Cardiac muscle cell (in vitro differentiated cells and primary cell): Measurements from ENCODE around the gene ADAMTSL1. TPM values are rescaled to one million over a fixed set of nuclear protein-coding genes. Genes with fewer than 3 reads are reported as not detected.

Experiments used
- DNase-seq, 2 donors: peaks; one replicate each; pipeline versions ENCODE4 v3.0.0 to v3.0.0-alpha.2; 2010 to 2017; ENCODE audit warnings: low read depth in 1 of 2, low spot score in 1 of 2
- H3K27ac ChIP-seq: fragments of 200-600 bp; sonication (generic); 2 replicates; pipeline ENCODE4 v1.5.1; 2016
- H3K27me3 ChIP-seq: fragments of 200-600 bp; sonication (generic); 2 replicates; pipeline ENCODE4 v1.6.0; 2016; ENCODE audit warnings: control low read depth
- H3K36me3 ChIP-seq: fragments of 200-600 bp; sonication (generic); 2 replicates; pipeline ENCODE4 v1.5.1; 2016; ENCODE audit warnings: control low read depth
- H3K4me1 ChIP-seq: fragments of 200-600 bp; sonication (generic); 2 replicates; pipeline ENCODE4 v1.8.1; 2017; ENCODE audit warnings: low read depth, mild to moderate bottlenecking, mixed run types
- H3K4me3 ChIP-seq: fragments of 200-600 bp; sonication (generic); 2 replicates; pipeline ENCODE4 v1.5.1; 2016; ENCODE audit warnings: mild to moderate bottlenecking
- H3K9me3 ChIP-seq: fragments of 200-600 bp; sonication (generic); 2 replicates; pipeline ENCODE4 v1.5.1; 2017; ENCODE audit warnings: low read depth, mild to moderate bottlenecking, control low read depth
- CTCF ChIP-seq: IDR thresholded peaks from 2 replicates; pipeline ENCODE4 v1.5.1; 2012; ENCODE audit warnings: low read depth, mild to moderate bottlenecking, low read length
- polyA plus RNA-seq: library from polyadenylated mRNA; unstranded; fragments of >200 nt; fragmentation: Nextera tagmentation; extraction: Ambion mirVana; gene quantifications from 2 replicates; pipeline ENCODE4 v1.2.1, GENCODE V29; 2016
- total RNA-seq: library from RNA; depleted of rRNA; stranded (reverse); fragments of >200 nt; gene quantifications from 2 replicates; pipeline ENCODE4 v1.2.3, GENCODE V29; 2016

The ADAMTSL1 gene
- total and polyA plus RNA-seq, 2 experiments from 2014 or later, result 12.6 to 63.0 TPM

GRCh38 chr9:18447131-18447530 lies 26.8 kb upstream of the ADAMTSL1 start:
- Histone ChIP-seq H3K9me3 (no peaks in the 10 kb centered on the region), H3K4me1 (peaks cover 17% of the 10 kb centered on the region), H3K27ac (peak overlapping the region; percentile 21), H3K36me3 (no peaks in the 10 kb centered on the region), H3K27me3 (no peaks in the 10 kb centered on the region), H3K4me3 (no peak overlapping the region)
- no peak for TF ChIP-seq CTCF
- no peak for DNase-seq

GRCh38 chr9:18447541-18447940 lies 26.4 kb upstream of the ADAMTSL1 start:
- DNase-seq, result no peak
- Histone ChIP-seq H3K27ac (peak overlapping the region; percentile 21), H3K36me3 (no peaks in the 10 kb centered on the region), H3K4me3 (no peak overlapping the region), H3K9me3 (no peaks in the 10 kb centered on the region), H3K4me1 (peaks cover 13% of the 10 kb centered on the region), H3K27me3 (no peaks in the 10 kb centered on the region)
- no peak for TF ChIP-seq CTCF

GRCh38 chr9:18448101-18448500 lies 25.9 kb upstream of the ADAMTSL1 start:
- H3K27me3 ChIP-seq, result no peaks in the 10 kb centered on the region
- no peak for TF ChIP-seq CTCF

GRCh38 chr9:18451406-18451805 lies 22.5 kb upstream of the ADAMTSL1 start:
- Histone ChIP-seq H3K4me1 (peaks cover 13% of the 10 kb centered on the region), H3K9me3 (no peaks in the 10 kb centered on the region), H3K27ac (no peak overlapping the region), H3K36me3 (no peaks in the 10 kb centered on the region), H3K4me3 (no peak overlapping the region), H3K27me3 (no peaks in the 10 kb centered on the region)
- no peak for TF ChIP-seq CTCF
- peak in 1 of 2 donors; percentile 61 for DNase-seq

More at GRCh38 chr9:18448101-18448500, 25.9 kb upstream of the ADAMTSL1 start:
- no peak overlapping the region for H3K4me3 ChIP-seq
- no peak for DNase-seq
- H3K9me3 ChIP-seq, result no peaks in the 10 kb centered on the region
- H3K36me3 ChIP-seq, result no peaks in the 10 kb centered on the region
- peaks cover 13% of the 10 kb centered on the region for H3K4me1 ChIP-seq
- H3K27ac ChIP-seq, result peak overlapping the region; percentile 21

GRCh38 chr9:18452276-18452675 lies 21.7 kb upstream of the ADAMTSL1 start:
- no peak for DNase-seq
- H3K4me3 ChIP-seq, result no peak overlapping the region
- peaks cover 11% of the 10 kb centered on the region for H3K4me1 ChIP-seq
- TF ChIP-seq CTCF, result no peak
- no peak overlapping the region for H3K27ac ChIP-seq
- H3K9me3 ChIP-seq, result no peaks in the 10 kb centered on the region
- no peaks in the 10 kb centered on the region for H3K36me3 ChIP-seq
- no peaks in the 10 kb centered on the region for H3K27me3 ChIP-seq
